IMR-90 (cell line): ENCODE data around the gene MS4A10. TPM values are rescaled to one million over a fixed set of nuclear protein-coding genes. Genes with fewer than 3 reads are reported as not detected.

Experiments used
- ATAC-seq: fragments of 200-7000 bp; cut with Tn5 transposase; 2 replicates; pipeline ENCODE4 v1.9.1; 2020; ENCODE audit warnings: low read depth, mild to moderate bottlenecking, moderate library complexity
- BruUV-seq: library from RNA; stranded (reverse); fragments of 400-500 nt; replicated peaks from 2 replicates; lab custom pipeline; 2021; lab: Mats Ljungman, UMichigan
- CTCF ChIA-PET: fragments of 300-600 bp; formaldehyde crosslinking; extraction: SDS; loops from one replicate; lab custom pipeline; 2021; ENCODE audit warnings: antibody characterized with exemption; lab: Yijun Ruan, JAX
- POLR2A ChIA-PET: fragments of 300-600 bp; sonication (Branson Sonifier 250); formaldehyde crosslinking; loops from one replicate; lab custom pipeline; 2022; ENCODE audit warnings: antibody characterized with exemption; ENCODE audit not compliant: unreplicated experiment; lab: Charles Lee
- DNase-seq: peaks from one replicate; pipeline ENCODE4 v3.0.0; 2013
- H2AFZ ChIP-seq: replicated peaks from 2 replicates; pipeline ENCODE3; 2013; ENCODE audit warnings: low read length, mild to moderate bottlenecking; ENCODE audit not compliant: poor library complexity
- H2AK5ac ChIP-seq: 2 replicates; pipeline ENCODE4 v1.6.1; 2013; ENCODE audit warnings: low read depth, low read length, inconsistent platforms
- H2AK9ac ChIP-seq: replicated peaks from 2 replicates; pipeline ENCODE3; 2013; ENCODE audit warnings: mild to moderate bottlenecking, low read depth, low read length, moderate library complexity; ENCODE audit not compliant: poor library complexity
- H2BK120ac ChIP-seq: 2 replicates; pipeline ENCODE4 v1.6.1; 2013; ENCODE audit warnings: low read depth, low read length, inconsistent platforms
- H2BK15ac ChIP-seq: 3 replicates; pipeline ENCODE4 v1.6.1; 2013; ENCODE audit warnings: low read depth, low read length, inconsistent platforms
- H2BK20ac ChIP-seq: 2 replicates; pipeline ENCODE4 v1.6.1; 2013; ENCODE audit warnings: low read depth, mild to moderate bottlenecking, inconsistent platforms, low read length, moderate library complexity
- H2BK5ac ChIP-seq: 2 replicates; pipeline ENCODE4 v1.6.1; 2013; ENCODE audit warnings: mild to moderate bottlenecking, low read depth, low read length, inconsistent platforms; ENCODE audit not compliant: poor library complexity, severe bottlenecking
- H3K14ac ChIP-seq: replicated peaks from 2 replicates; pipeline ENCODE4 v1.6.1; 2013; ENCODE audit warnings: low read depth, low read length, inconsistent platforms
- H3K18ac ChIP-seq: 2 replicates; pipeline ENCODE4 v1.6.1; 2013; ENCODE audit warnings: low read depth, low read length, control low read depth
- H3K23ac ChIP-seq: 2 replicates; pipeline ENCODE4 v1.6.1; 2013; ENCODE audit warnings: low read depth, low read length, inconsistent platforms
- H3K27ac ChIP-seq: 2 replicates; pipeline ENCODE4 v1.5.1; 2013; ENCODE audit warnings: mild to moderate bottlenecking, control low read depth, low read length; ENCODE audit not compliant: insufficient read depth
- H3K27me3 ChIP-seq: 2 replicates; pipeline ENCODE4 v1.6.1; 2013; ENCODE audit warnings: low read length; ENCODE audit not compliant: control insufficient read depth, insufficient read depth
- H3K36me3 ChIP-seq: 2 replicates; pipeline ENCODE4 v1.6.1; 2013; ENCODE audit warnings: low read length, mixed read lengths; ENCODE audit not compliant: control insufficient read depth, insufficient read depth
- H3K4ac ChIP-seq: 2 replicates; pipeline ENCODE4 v1.6.1; 2013; ENCODE audit warnings: low read depth, low read length, inconsistent platforms
- H3K4me1 ChIP-seq: 2 replicates; pipeline ENCODE4 v1.6.1; 2013; ENCODE audit warnings: low read length, mixed read lengths; ENCODE audit not compliant: control insufficient read depth, insufficient read depth
- H3K4me2 ChIP-seq: 2 replicates; pipeline ENCODE4 v1.6.1; 2013; ENCODE audit warnings: low read depth, mild to moderate bottlenecking, control low read depth, low read length, moderate library complexity
- H3K4me3 ChIP-seq: 2 replicates; pipeline ENCODE4 v1.5.1; 2013; ENCODE audit warnings: low read depth, mild to moderate bottlenecking, control low read depth, low read length, moderate library complexity; ENCODE audit not compliant: insufficient read depth
- H3K56ac ChIP-seq: 2 replicates; pipeline ENCODE4 v1.6.1; 2013; ENCODE audit warnings: low read length, inconsistent platforms; ENCODE audit not compliant: insufficient read depth; ENCODE audit errors: extremely low read depth
- H3K79me1 ChIP-seq, 2 experiments: 2 replicates each; pipeline ENCODE4 v1.6.1; 2013; ENCODE audit warnings: low read length in 2 of 2, inconsistent platforms in 1 of 2, low read depth in 1 of 2
- H3K9ac ChIP-seq: 2 replicates; pipeline ENCODE4 v1.6.1; 2013; ENCODE audit warnings: low read depth, low read length, control low read depth
- H3K9me1 ChIP-seq: 2 replicates; pipeline ENCODE4 v1.6.1; 2013; ENCODE audit warnings: low read length, inconsistent platforms; ENCODE audit not compliant: insufficient read depth
- H3K9me3 ChIP-seq: 2 replicates; pipeline ENCODE4 v1.6.1; 2013; ENCODE audit warnings: low read length; ENCODE audit not compliant: control insufficient read depth, insufficient read depth
- H4K20me1 ChIP-seq: 2 replicates; pipeline ENCODE4 v1.6.1; 2013; ENCODE audit warnings: low read length, inconsistent platforms; ENCODE audit not compliant: insufficient read depth
- H4K5ac ChIP-seq: 2 replicates; pipeline ENCODE4 v1.6.1; 2013; ENCODE audit warnings: mild to moderate bottlenecking, low read depth, low read length, control low read depth
- H4K8ac ChIP-seq, 2 experiments: 2 replicates each; pipeline ENCODE4 v1.6.1; 2013; ENCODE audit warnings: low read depth in 2 of 2, low read length in 2 of 2, control low read depth in 1 of 2, inconsistent platforms in 1 of 2
- H4K91ac ChIP-seq: 2 replicates; pipeline ENCODE4 v1.6.1; 2013; ENCODE audit warnings: low read depth, low read length, inconsistent platforms; ENCODE audit not compliant: insufficient read depth
- CEBPB ChIP-seq: IDR thresholded peaks from 2 replicates; pipeline ENCODE4 v1.6.1; 2012; ENCODE audit warnings: low read depth, low read length, improper control_type of control experiment
- NFE2L2 ChIP-seq: fragments of 150-350 bp; IDR thresholded peaks from 2 replicates; pipeline ENCODE4 v1.6.1; 2016; ENCODE audit warnings: low read depth, mild to moderate bottlenecking, low read length
- POLR2A ChIP-seq: IDR thresholded peaks from 2 replicates; pipeline ENCODE4 v1.6.1; 2012; ENCODE audit warnings: mild to moderate bottlenecking, low read depth, low read length
- SMC3 ChIP-seq: fragments of 150-350 bp; IDR thresholded peaks from 2 replicates; pipeline ENCODE4 v1.6.1; 2016; ENCODE audit warnings: low read depth, mild to moderate bottlenecking, antibody characterized with exemption, low read length, moderate library complexity
- USF2 ChIP-seq: fragments of 150-350 bp; IDR thresholded peaks from 2 replicates; pipeline ENCODE4 v1.6.1; 2017; ENCODE audit warnings: mild to moderate bottlenecking, antibody characterized with exemption, low read length, low read depth
- WGBS, 2 experiments: methylation state at CpG; one replicate each; pipeline versions ENCODE4 v1.1.5 to v1.1.7; 2013; ENCODE audit warnings: missing lambda C conversion rate in 2 of 2; ENCODE audit not compliant: insufficient read length in 1 of 2; ENCODE audit errors: extremely low coverage in 2 of 2; 5-methylcytosine and 5-hydroxymethylcytosine counted together
- dilution Hi-C: fragments of 300-500 bp; cut with HindIII; formaldehyde crosslinking; loops from one replicate; pipeline ENCODE4 v1.14.3; 2018; ENCODE audit warnings: low sequenced_read_pairs; ENCODE audit not compliant: unreplicated experiment
- in situ Hi-C: fragments of 300-500 bp; cut with MboI; formaldehyde crosslinking; loops from 3 replicates; pipeline ENCODE4 v1.14.3; 2019; ENCODE audit warnings: low sequenced_read_pairs, inconsistent platforms, mixed read lengths
- intact Hi-C: fragments of 100-400 bp; cut with micrococcal nuclease; formaldehyde crosslinking; loops from 2 replicates; pipeline ENCODE4 v1.10.0; 2022
- polyA plus RNA-seq, 3 experiments: library from polyadenylated mRNA; depleted of rRNA; stranded (reverse); fragments of >200 nt; gene quantifications; 2 replicates each; pipeline ENCODE4 v1.2.3, GENCODE V29; 2012; ENCODE audit warnings: low replicate concordance in 1 of 3
- total RNA-seq: library from RNA; depleted of rRNA; stranded (reverse); fragments of >200 nt; gene quantifications from 2 replicates; pipeline ENCODE4 v1.2.3, GENCODE V29; 2012

Gene MS4A10
- total and polyA plus RNA-seq, 2 of the 4 experiments (the other 2 are of a cell fraction) = not detected

- Histone ChIP-seq H2AFZ (no peak overlapping the region), H3K27ac (no peak overlapping the region), H3K4me2 (no peak overlapping the region), H3K79me1 (no peaks in the 10 kb centered on the region), H4K8ac (no peak overlapping the region), H3K9me1 (no peaks in the 10 kb centered on the region), H3K36me3 (no peaks in the 10 kb centered on the region), H3K18ac (no peak overlapping the region), H3K4ac (no peak overlapping the region), H4K5ac (no peak overlapping the region), H3K23ac (no peak overlapping the region), H3K4me1 (no peaks in the 10 kb centered on the region), H3K9me3 (no peaks in the 10 kb centered on the region), H2BK20ac (no peak overlapping the region), H4K20me1 (no peaks in the 10 kb centered on the region), H3K56ac (no peak overlapping the region), H3K9ac (no peak overlapping the region), H2BK120ac (no peak overlapping the region), H3K4me3 (no peak overlapping the region), H2AK5ac (no peak overlapping the region), H4K91ac (no peak overlapping the region), H3K27me3 (no peaks in the 10 kb centered on the region), H2AK9ac (no peak overlapping the region), H2BK15ac (no peak overlapping the region), H3K14ac (no peak overlapping the region), H2BK5ac (no peak overlapping the region)
- ChIA-PET CTCF (interaction anchor here (1.0 kb wide), 1 partner anchor 9 kb away, joined by 4 read pairs; no protein-coding TSS in a partner anchor), POLR2A (no interaction called here)
- TF ChIP-seq SMC3 = no peak
- no peak for TF ChIP-seq POLR2A
- TF ChIP-seq CEBPB = no peak
- no peak for TF ChIP-seq NFE2L2
- TF ChIP-seq USF2 = 0 out of 2 replicates have a peak, but pooled peaks have one; percentile 16
- DNase-seq = no peak
- WGBS, 2 experiments = no CpG with 5 or more reads among the region's 4 CpGs
- in situ Hi-C loops = no loop called here
- BruUV-seq = no TSS peak
- dilution Hi-C loops = no loop called here
- ATAC-seq = no peak
- intact Hi-C loops = no loop called here
Measured at GRCh38 chr11:60753309-60753708, 31.8 kb upstream of the MS4A10 start.
